Ramos (cell line): ENCODE measurements around the gene RNF224.

Experiments
- in situ Hi-C: fragments of 300-500 bp; cut with MboI; formaldehyde crosslinking; loops from one replicate; pipeline ENCODE4 v1.14.3; 2022; ENCODE audit warnings: low sequenced_read_pairs; ENCODE audit not compliant: unreplicated experiment

RNF224 gene

GRCh38 chr9:137227054-137227852 is at the start of gene RNF224:
Gene RNF224 (plus strand): TSS chr9:137227502. CDS start chr9:137228336, 834 bp downstream.
- in situ Hi-C loops: loop anchor here (5.0 to 25.0 kb wide), 3 partner anchors 105 to 440 kb away; partner anchors contain the start of genes CCDC183, NPDC1 and TMEM141

- in situ Hi-C loops: no loop called here
Measured at GRCh38 chr9:137178201-137178938, 48.9 kb upstream of the RNF224 start.

DNA sequence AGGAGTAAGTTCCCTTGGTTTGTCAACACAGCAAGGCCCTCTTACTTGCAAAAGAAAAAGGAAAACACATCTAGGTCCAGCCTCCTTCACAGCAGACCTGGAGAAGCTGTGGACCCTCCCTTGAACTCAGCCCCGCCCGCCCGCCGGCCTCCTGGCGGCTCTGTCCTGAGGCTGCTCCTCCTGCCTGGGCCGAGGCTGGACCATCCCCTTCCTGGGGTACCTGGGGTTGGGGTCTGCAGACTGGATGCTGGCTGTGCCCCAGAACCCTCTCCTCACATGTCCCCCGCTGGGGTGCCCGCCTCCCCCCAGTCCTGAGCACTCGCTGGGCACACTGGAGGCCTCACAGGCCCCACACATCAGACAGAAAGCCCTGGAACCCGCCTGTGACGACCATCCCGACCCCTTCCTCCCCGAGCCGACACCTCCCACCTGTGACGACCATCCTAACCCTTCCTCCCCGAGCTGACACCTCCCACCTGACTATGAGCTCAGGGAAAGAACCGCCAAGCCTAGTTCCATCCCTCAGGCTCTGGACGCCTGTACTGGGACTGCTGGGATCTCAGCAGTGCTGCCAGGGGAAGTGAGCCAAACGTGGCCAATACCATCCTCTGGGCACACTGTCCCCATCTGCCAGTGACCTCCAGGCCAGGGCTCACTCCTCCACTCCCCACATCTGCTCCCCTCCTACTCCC is 48.2 kb upstream of the RNF224 start:
- in situ Hi-C loops: no loop called here

DNA sequence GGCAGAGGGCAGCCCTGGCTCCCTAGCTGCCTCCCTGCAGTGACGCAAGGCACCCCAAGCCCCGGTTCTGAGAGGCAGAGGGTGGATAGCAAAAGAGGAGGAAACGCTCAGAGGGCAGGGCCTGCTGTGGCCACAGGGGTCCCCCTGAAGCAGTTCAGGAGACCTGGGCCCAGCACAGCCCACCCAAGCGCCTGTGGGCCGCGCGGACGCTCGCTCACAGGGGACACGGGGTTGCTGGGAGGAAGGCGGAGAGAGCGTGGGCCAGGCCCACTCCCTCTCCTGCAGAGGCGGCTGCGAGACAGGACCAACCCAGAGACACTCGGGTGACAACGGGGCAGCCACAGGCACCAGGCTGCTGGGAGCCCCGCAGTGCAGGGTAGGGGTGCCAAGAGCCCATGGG is 47.5 kb upstream of the RNF224 start:
- in situ Hi-C loops: no loop called here

GRCh38 chr9:137180491-137180890 is 46.8 kb upstream of the RNF224 start:
- in situ Hi-C loops: no loop called here

GRCh38 chr9:137181680-137182079 is 45.6 kb upstream of the RNF224 start:
- in situ Hi-C loops: no loop called here

DNA sequence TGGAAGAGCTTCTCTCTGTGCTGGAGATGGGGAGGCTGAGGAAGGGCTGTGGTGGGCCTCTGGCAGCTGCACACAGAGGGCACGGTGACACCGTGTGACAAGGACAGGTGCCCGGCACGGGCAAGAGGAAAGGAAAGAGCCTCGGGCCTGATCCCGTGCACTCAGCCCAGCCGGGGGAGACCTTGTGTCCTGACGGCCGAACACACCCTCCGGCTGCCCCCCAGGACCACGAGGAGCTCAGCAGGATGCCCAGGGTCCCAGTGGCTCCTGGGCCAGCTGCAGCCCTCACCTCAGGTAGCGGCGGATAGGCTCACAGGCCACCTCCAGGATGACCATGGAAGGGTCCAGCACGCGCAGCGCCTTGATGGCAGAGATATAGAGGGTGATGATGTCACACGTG is 44.5 kb upstream of the RNF224 start:
- in situ Hi-C loops: no loop called here

DNA sequence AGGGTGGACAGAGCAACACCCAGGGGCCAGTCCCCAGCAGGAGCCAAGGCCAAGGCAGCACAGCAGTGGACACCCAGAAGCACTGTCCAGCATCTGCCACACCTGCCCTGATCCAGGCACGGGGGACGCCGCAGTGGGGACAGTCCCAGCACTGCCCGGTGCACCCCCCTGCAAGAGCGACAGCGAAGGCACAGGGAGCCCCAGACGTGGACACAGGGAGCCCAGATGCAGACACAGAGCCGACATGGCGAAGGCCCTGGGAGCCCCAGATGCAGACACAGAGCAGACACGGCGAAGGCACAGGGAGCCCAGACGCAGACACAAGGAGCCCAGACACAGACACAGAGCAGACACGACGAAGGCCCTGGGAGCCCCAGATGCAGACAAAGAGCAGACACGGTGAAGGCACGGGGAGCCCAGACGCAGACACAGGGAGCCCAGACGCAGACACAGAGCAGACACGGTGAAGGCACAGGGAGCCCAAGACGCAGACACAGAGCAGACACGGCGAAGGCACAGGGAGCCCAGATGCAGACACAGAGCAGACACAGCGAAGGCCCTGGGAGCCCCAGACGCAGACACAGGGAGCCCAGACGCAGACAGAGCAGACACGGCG is 43.2 kb upstream of the RNF224 start:
- in situ Hi-C loops: no loop called here

DNA sequence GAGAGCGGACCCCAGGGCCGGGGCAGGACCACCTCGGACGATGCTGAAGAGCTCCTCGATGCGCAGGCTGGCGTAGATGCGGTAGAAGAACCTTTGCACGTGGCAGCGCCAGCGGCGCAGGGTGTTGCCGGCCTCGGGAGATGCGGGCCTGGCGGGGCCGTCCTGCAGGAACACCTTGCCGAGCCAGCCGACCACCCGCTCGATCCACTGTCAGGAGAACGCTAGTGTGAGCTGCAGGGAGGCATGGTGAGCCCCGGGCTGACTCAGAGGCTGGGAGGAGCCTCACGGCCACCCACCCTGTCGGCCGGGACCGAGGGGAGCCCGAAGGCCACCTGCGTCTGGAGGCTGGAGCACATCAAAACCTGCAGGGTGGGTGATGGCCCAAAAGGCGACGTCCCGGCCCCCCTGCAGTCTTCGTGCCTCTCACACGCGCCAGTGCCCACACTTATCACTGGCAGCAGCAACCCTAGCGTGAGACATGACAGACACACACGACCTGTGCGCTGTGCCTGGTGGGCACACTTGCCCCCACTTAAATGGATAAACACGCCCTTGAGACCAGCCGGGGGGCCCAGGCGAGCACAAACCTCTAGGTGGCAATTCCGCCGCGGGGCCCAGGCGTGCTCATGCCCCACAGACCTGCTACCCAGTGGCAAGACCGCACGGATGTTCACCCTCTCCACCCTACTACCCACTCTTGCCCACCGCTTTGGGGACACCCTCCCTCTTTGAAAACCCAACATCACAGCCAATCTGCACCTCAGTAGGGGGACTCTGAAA is 42.2 kb upstream of the RNF224 start:
- in situ Hi-C loops: no loop called here

DNA sequence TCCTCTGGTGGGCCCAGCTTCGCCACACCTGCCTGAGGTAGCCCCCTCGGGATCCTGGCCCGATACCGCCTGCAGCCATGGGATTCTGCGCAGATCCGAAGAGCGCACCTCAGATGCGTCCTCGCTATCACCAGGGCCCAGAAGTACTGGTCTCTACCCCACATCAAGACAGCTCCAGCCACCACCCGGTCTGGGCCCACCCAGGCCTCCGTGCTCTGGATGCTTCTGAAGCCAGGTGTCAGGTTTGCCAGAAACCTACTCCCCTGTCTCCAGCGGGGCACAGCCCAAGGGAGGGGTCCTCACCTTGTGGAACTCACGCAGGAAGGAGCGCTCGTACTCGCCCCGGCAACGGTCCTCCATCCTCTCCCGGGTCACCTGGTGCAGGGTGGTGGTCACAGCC is 41.4 kb upstream of the RNF224 start:
- in situ Hi-C loops: no loop called here

- in situ Hi-C loops: no loop called here
Measured at GRCh38 chr9:137186385-137186784, 40.9 kb upstream of the RNF224 start.

- in situ Hi-C loops: no loop called here
Measured at GRCh38 chr9:137187386-137187785, 39.9 kb upstream of the RNF224 start.

- in situ Hi-C loops: no loop called here
Measured at GRCh38 chr9:137188086-137188489, 39.2 kb upstream of the RNF224 start.

DNA sequence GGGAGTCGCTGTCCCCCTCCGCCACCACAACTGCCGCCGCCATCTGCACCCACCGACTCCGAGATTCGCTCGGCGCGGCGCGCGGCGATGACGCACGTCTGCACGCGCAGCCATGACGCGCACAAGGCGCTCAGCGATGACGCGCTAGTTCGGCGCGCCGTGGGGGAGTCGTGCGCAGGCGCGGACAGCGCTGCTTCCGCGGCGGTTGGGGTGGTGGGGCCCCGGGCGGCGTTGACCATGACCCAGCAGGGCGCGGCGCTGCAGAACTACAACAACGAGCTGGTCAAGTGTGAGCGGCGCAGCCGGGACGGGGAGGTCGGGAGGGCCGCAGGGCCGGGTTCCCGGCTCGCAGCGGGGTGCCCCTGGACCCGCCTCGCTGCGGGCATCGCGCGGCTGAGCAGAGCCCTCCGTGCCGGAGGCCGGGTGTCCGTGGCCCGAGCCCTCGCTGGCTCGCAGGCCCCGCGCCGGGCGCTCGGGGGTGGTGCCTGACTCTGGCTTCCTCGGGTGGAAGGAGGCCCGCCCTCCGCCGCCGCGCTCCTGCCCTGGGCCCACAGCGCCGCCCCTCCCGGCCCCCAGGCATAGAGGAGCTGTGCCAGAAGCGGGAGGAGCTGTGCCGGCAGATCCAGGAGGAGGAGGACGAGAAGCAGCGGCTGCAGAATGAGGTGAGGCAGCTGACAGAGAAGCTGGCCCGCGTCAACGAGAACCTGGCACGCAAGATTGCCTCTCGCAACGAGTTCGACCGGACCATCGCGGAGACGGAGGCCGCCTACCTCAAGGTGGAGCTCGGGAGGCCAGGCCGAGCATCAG is 38.6 kb upstream of the RNF224 start, which contains the start of the genes ANAPC2 and SSNA1:
ANAPC2 (minus strand) TSS at position 71 of the 807 bp plus-strand sequence; CDS start at position 43, 28 bp downstream.
SSNA1 (plus strand) TSS at position 187 of the 807 bp plus-strand sequence; CDS start at position 238, 51 bp downstream.
- in situ Hi-C loops: no loop called here

GRCh38 chr9:137189297-137190295 is 37.7 kb upstream of the RNF224 start:
- in situ Hi-C loops: no loop called here

- in situ Hi-C loops: no loop called here
Measured at GRCh38 chr9:137190315-137190856, 36.9 kb upstream of the RNF224 start.

GRCh38 chr9:137191245-137191644 is 36.1 kb upstream of the RNF224 start:
- in situ Hi-C loops: no loop called here
